Testis (tissue), 2 donors: ENCODE results near the gene LPAR5.

Experiments used
- POLR2A ChIP-seq: fragments of 450-650 bp; IDR thresholded peaks from one replicate; pipeline ENCODE4 v1.6.1; 2017; ENCODE audit warnings: antibody characterized with exemption, mild to moderate bottlenecking, moderate library complexity
- TF ChIP-seq, protein P1 (sequence below), 3 experiments: fragments of 450-650 bp in 2 of 3; fragments of 200-600 bp in 1 of 3; sonication (generic) in 1 of 3; IDR thresholded peaks; one replicate each; pipeline ENCODE4 v1.5.1; 2016 to 2019; ENCODE audit warnings: antibody characterized with exemption in 3 of 3, mild to moderate bottlenecking in 2 of 3, moderate library complexity in 1 of 3

DNA sequence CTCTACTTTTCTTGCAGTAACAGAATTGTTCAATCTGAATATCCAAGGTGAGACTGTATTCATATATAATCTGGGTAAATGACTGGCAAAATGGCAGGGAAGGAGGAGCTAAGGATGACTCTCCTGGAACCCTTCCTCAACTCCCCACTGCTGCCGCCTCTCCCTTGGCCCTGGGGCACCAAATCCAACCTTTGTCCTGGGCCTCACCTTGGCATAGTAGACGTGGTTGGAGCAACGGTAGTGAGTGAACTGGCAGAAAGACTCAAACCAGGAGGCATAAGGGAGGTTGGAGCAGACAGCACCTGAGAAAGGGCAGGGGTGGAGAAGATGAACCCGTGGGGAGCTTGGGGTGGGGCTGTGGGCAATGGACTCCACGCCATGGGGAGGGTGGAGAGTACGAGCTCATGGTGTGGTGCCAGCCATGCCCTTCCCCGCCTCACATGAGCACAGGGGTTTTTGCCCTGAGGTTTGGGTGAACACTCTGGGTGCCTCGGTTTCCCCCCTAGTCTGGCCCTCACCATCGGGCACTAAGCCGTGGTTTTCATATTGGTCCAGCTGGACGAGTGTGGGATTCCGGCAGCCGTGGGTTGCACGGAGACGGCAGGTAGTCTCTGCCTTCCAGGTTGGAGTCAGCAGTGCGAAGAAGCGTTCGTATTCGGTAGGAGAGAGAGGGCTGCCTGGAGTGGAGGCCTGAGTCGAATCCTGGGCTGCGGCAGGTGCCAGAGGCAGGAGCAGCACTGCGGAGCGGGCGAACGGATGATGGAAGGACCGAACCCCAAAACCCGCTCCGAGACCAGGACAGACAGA, 10.7 kb upstream of the LPAR5 start:
- TF ChIP-seq POLR2A: no peak
- TF ChIP-seq, protein P1, sequence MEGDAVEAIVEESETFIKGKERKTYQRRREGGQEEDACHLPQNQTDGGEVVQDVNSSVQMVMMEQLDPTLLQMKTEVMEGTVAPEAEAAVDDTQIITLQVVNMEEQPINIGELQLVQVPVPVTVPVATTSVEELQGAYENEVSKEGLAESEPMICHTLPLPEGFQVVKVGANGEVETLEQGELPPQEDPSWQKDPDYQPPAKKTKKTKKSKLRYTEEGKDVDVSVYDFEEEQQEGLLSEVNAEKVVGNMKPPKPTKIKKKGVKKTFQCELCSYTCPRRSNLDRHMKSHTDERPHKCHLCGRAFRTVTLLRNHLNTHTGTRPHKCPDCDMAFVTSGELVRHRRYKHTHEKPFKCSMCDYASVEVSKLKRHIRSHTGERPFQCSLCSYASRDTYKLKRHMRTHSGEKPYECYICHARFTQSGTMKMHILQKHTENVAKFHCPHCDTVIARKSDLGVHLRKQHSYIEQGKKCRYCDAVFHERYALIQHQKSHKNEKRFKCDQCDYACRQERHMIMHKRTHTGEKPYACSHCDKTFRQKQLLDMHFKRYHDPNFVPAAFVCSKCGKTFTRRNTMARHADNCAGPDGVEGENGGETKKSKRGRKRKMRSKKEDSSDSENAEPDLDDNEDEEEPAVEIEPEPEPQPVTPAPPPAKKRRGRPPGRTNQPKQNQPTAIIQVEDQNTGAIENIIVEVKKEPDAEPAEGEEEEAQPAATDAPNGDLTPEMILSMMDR (IDR thresholded peaks at IDR 0.05): no peak
